Measurements from ENCODE around the gene TPRN. TPM values are rescaled to one million over a fixed set of nuclear protein-coding genes. Genes with fewer than 3 reads are reported as not detected.

TPRN gene
- total and polyA plus RNA-seq, 9 of the 15 experiments (the other 6 are each of a cell fraction or from before 2014, with no cell fraction given) = 0.31 to 31.9 (median 4.4) TPM

GRCh38 chr9:137147091-137147792 is 53.3 kb downstream of the TPRN start:
- ChIA-PET CTCF (ENCODE audit: low intra/inter-chr PET ratio) (interaction anchor here (0.6 kb wide), 1 partner anchor 114 kb away, joined by 3 read pairs; no protein-coding TSS in a partner anchor), POLR2A (interaction anchor here (0.6 to 1.0 kb wide), 3 partner anchors 10 to 358 kb away, joined by 3 to 5 read pairs (median 3); no protein-coding TSS in a partner anchor)
- Histone ChIP-seq H3K36me3 (ENCODE audit: control insufficient read depth, insufficient read depth, low read length) (no peaks in the 10 kb centered on the region), H3K4me1 (replicated peaks in 1 of 2; ENCODE audit: control insufficient read depth in 2 of 2, insufficient read depth in 2 of 2, low read length in 2 of 2) (peaks cover 8 to 52% of the 10 kb centered on the region in 2 experiments; a peak in 3 of 5 replicates), H3K4me3 (no peak overlapping the region), H3K4me2 (ENCODE audit: insufficient read depth, low read length) (no peak overlapping the region), H4K20me1 (replicated peaks; ENCODE audit: control insufficient read depth, insufficient read depth, low read length) (0 out of 2 replicates have a peak, but pooled peaks cover 5% of the 10 kb centered on the region), H3K27me3 (ENCODE audit: control insufficient read depth in 2 of 2, insufficient read depth in 2 of 2, low read length in 2 of 2) (peaks cover 3 to 17% of the 10 kb centered on the region in 2 experiments; a peak in 4 of 5 replicates), H3K27ac (ENCODE audit: extremely low read depth, low read depth, low read length) (no peak overlapping the region), H3K79me2 (ENCODE audit: control insufficient read depth, insufficient read depth, low read length) (no peaks in the 10 kb centered on the region), H3K9ac (ENCODE audit: insufficient read depth in 1 of 2, low read depth in 2 of 2, low read length in 2 of 2) (no peak overlapping the region), H3K9me3 (replicated peaks; ENCODE audit: control insufficient read depth, insufficient read depth, low read depth, low read length) (no peaks in the 10 kb centered on the region), H2AFZ (ENCODE audit: low read depth, low read length) (no peak overlapping the region), H3K9me1 (ENCODE audit: control insufficient read depth, insufficient read depth, low read length) (no peaks in the 10 kb centered on the region)
- no TSS peak for BruUV-seq (replicated peaks)
- no peak for DNase-seq (ENCODE audit: extremely low read depth in 1 of 4, low spot score in 3 of 4)
- intact Hi-C loops (cut with micrococcal nuclease) (no loop called here), in situ Hi-C loops (cut with MboI) (no loop called here)
- WGBS (ENCODE audit: insufficient coverage, low coverage, missing lambda C conversion rate) = 72% methylated on average over 22 of the region's 26 CpGs
- no peak for ATAC-seq
- FAIRE-seq = no peak
- TF ChIP-seq CBFB (CRISPR knock-in tag; IDR thresholded peaks at IDR 0.05) = 0 out of 2 replicates have a peak, but pooled peaks have one; percentile 32
- no peak for TF ChIP-seq CHD7 (IDR thresholded peaks at IDR 0.05; ENCODE audit: low read depth, low read length)
- no peak for TF ChIP-seq POLR2A (conservative IDR thresholded peaks at IDR 0.05)
- TF ChIP-seq KDM1A (IDR thresholded peaks at IDR 0.05) = peak in 1 of 2 experiments; percentile 58; a peak in 1 of 4 replicates
- TF ChIP-seq TRIM24 (IDR thresholded peaks at IDR 0.05) = no peak
- no peak for TF ChIP-seq ZNF41 (CRISPR knock-in tag; conservative IDR thresholded peaks at IDR 0.05)
- TF ChIP-seq TCFL5 (CRISPR knock-in tag; conservative IDR thresholded peaks at IDR 0.05) = no peak
- TF ChIP-seq U2AF1 (optimal IDR thresholded peaks at IDR 0.05; ENCODE audit: low read depth, low read length) = no peak
